ENCODE results near the gene KCTD20. TPM values are rescaled to one million over a fixed set of nuclear protein-coding genes. Genes with fewer than 3 reads are reported as not detected.

Gene KCTD20
- total RNA-seq, 1 donor from 2014 or later, result 48.1 TPM

GRCh38 chr6:36519352-36519751, 76.6 kb downstream of the KCTD20 start:
- no peaks in the 10 kb centered on the region for H3K27me3 Mint-ChIP-seq
- DNase-seq (no peak), ATAC-seq (ENCODE audit: low read depth) (no peak)
- TF ChIP-seq, protein P1, sequence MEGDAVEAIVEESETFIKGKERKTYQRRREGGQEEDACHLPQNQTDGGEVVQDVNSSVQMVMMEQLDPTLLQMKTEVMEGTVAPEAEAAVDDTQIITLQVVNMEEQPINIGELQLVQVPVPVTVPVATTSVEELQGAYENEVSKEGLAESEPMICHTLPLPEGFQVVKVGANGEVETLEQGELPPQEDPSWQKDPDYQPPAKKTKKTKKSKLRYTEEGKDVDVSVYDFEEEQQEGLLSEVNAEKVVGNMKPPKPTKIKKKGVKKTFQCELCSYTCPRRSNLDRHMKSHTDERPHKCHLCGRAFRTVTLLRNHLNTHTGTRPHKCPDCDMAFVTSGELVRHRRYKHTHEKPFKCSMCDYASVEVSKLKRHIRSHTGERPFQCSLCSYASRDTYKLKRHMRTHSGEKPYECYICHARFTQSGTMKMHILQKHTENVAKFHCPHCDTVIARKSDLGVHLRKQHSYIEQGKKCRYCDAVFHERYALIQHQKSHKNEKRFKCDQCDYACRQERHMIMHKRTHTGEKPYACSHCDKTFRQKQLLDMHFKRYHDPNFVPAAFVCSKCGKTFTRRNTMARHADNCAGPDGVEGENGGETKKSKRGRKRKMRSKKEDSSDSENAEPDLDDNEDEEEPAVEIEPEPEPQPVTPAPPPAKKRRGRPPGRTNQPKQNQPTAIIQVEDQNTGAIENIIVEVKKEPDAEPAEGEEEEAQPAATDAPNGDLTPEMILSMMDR (IDR thresholded peaks at IDR 0.05), result no peak
- no peak overlapping the region for H3K27ac Mint-ChIP-seq
- ChIA-PET CTCF (no interaction called here), POLR2A (interaction anchor here (0.6 kb wide), 1 partner anchor 191 kb away, joined by 4 read pairs; no protein-coding TSS in a partner anchor)
- H3K4me3 Mint-ChIP-seq, result no peak overlapping the region
- no peaks in the 10 kb centered on the region for H3K4me1 Mint-ChIP-seq
- H3K9me3 Mint-ChIP-seq, result no peaks in the 10 kb centered on the region
- H3K36me3 Mint-ChIP-seq (ENCODE audit: low read depth), result peaks cover 83% of the 10 kb centered on the region
- intact Hi-C loops (cut with micrococcal nuclease), result no loop called here

- POLR2A ChIA-PET, result interaction anchor here (0.6 to 0.8 kb wide), 3 partner anchors 73 to 110 kb away, joined by 3 to 6 read pairs (median 5); no protein-coding TSS in a partner anchor
- peaks cover 5% of the 10 kb centered on the region for H3K4me1 Mint-ChIP-seq
Observed at GRCh38 chr6:36523451-36523850, 80.7 kb downstream of the KCTD20 start.

DNA sequence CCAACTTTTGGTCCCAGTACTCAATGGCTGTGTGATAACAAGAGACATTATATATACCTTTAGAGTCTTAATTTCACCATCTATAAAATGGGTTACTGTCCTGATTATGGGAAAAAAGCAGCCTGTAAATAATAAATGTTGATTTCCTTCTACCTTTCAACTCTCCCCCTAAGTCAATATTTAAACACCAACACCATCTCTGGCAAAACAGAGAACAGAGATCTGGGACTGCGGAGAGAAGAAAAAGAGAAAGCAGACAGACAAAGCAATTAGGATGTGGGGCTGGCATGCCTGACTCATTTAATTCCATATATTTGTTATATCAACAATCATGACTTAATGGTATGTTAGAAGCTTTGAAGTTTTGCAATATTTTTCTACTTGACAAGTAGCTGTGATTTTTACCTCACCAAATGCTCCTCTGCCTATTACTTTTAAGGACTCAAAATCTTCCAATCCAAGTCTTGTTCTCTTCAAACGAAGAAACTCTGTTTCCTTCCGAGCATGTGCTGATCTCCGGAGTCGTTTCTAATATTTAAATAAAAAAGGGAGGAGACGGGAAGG, 81.2 kb downstream of the KCTD20 start:
- H3K27me3 Mint-ChIP-seq, result no peaks in the 10 kb centered on the region
- H3K27ac Mint-ChIP-seq, result no peak overlapping the region
- no peak for ATAC-seq (ENCODE audit: low read depth)
- H3K36me3 Mint-ChIP-seq (ENCODE audit: low read depth), result peaks cover 74% of the 10 kb centered on the region
- POLR2A ChIA-PET, result interaction anchor here (0.6 kb wide), 1 partner anchor 72 kb away, joined by 3 read pairs; no protein-coding TSS in a partner anchor
- DNase-seq, result no peak
- intact Hi-C loops (cut with micrococcal nuclease), result no loop called here
- CTCF ChIA-PET, result no interaction called here
- peaks cover 5% of the 10 kb centered on the region for H3K4me1 Mint-ChIP-seq
- TF ChIP-seq, protein P1 (IDR thresholded peaks at IDR 0.05), result no peak
- H3K4me3 Mint-ChIP-seq, result no peak overlapping the region
- no peaks in the 10 kb centered on the region for H3K9me3 Mint-ChIP-seq

More at GRCh38 chr6:36523451-36523850, 80.7 kb downstream of the KCTD20 start:
- peaks cover 78% of the 10 kb centered on the region for H3K36me3 Mint-ChIP-seq (ENCODE audit: low read depth)
- no peaks in the 10 kb centered on the region for H3K9me3 Mint-ChIP-seq
- H3K4me3 Mint-ChIP-seq, result no peak overlapping the region
- H3K27me3 Mint-ChIP-seq, result no peaks in the 10 kb centered on the region
- TF ChIP-seq, protein P1 (IDR thresholded peaks at IDR 0.05), result no peak
- CTCF ChIA-PET, result no interaction called here
- ATAC-seq (ENCODE audit: low read depth) (no peak), DNase-seq (no peak)
- intact Hi-C loops (cut with micrococcal nuclease), result no loop called here
- no peak overlapping the region for H3K27ac Mint-ChIP-seq

GRCh38 chr6:36524871-36525270, 82.1 kb downstream of the KCTD20 start:
- Mint-ChIP-seq H3K4me3 (no peak overlapping the region), H3K9me3 (no peaks in the 10 kb centered on the region), H3K27me3 (no peaks in the 10 kb centered on the region), H3K27ac (no peak overlapping the region), H3K4me1 (peaks cover 5% of the 10 kb centered on the region), H3K36me3 (ENCODE audit: low read depth) (peaks cover 76% of the 10 kb centered on the region)
- ChIA-PET POLR2A (no interaction called here), CTCF (no interaction called here)
- intact Hi-C loops (cut with micrococcal nuclease), result no loop called here
- DNase-seq (no peak), ATAC-seq (ENCODE audit: low read depth) (no peak)
- TF ChIP-seq, protein P1 (IDR thresholded peaks at IDR 0.05), result no peak

GRCh38 chr6:36525346-36525745, 82.5 kb downstream of the KCTD20 start:
- no peak overlapping the region for H3K4me3 Mint-ChIP-seq
- CTCF ChIA-PET, result no interaction called here
- no peaks in the 10 kb centered on the region for H3K9me3 Mint-ChIP-seq
- H3K4me1 Mint-ChIP-seq, result peaks cover 5% of the 10 kb centered on the region
- no peak for ATAC-seq (ENCODE audit: low read depth)
- H3K27me3 Mint-ChIP-seq, result no peaks in the 10 kb centered on the region
- H3K36me3 Mint-ChIP-seq (ENCODE audit: low read depth), result peaks cover 72% of the 10 kb centered on the region
- H3K27ac Mint-ChIP-seq, result no peak overlapping the region
- DNase-seq, result no peak
- POLR2A ChIA-PET, result no interaction called here
- intact Hi-C loops (cut with micrococcal nuclease), result no loop called here
- TF ChIP-seq, protein P1 (IDR thresholded peaks at IDR 0.05), result no peak

All from activated B cell treated with CpG ODN at 0.5 μM for 24 hours (primary cell).